LNCaP clone FGC (cell line): ENCODE measurements around the gene CTDP1.

Experiments used
- DNase-seq: peaks from one replicate; pipeline ENCODE4 v3.0.0-alpha.2; 2011; ENCODE audit warnings: low read depth
- H3K4me3 ChIP-seq: 2 replicates; pipeline ENCODE4 v1.5.1; 2011; ENCODE audit warnings: mild to moderate bottlenecking, low read depth, low read length, control low read depth
- TF ChIP-seq, protein P1 (sequence below): IDR thresholded peaks from 2 replicates; pipeline ENCODE4 v1.5.1; 2012; ENCODE audit warnings: mild to moderate bottlenecking; ENCODE audit not compliant: control insufficient read depth, insufficient read depth; ENCODE audit errors: extremely low read depth

CTDP1 gene

DNA sequence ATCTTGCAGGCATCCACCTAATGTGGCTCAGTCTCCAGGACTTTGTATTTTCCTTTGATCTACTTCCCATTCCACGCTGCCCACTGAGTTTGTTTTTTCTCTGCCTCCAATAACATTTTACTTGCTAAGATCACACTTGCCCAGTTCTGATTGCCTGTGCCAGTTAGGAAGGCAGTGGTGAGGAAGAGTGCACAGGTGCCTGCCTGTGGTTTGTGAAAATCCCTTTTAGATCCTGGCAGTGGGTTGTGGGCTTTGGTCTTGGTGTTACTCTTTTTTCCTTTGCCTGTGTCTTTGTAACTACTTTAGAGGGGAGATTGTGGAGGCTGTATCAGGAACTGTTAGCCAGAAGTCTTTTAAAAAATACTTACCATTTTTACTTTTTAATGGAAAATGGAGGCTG is 81.3 kb downstream of the CTDP1 start:
- no peak for DNase-seq
- no peak overlapping the region for H3K4me3 ChIP-seq
- TF ChIP-seq, protein P1, sequence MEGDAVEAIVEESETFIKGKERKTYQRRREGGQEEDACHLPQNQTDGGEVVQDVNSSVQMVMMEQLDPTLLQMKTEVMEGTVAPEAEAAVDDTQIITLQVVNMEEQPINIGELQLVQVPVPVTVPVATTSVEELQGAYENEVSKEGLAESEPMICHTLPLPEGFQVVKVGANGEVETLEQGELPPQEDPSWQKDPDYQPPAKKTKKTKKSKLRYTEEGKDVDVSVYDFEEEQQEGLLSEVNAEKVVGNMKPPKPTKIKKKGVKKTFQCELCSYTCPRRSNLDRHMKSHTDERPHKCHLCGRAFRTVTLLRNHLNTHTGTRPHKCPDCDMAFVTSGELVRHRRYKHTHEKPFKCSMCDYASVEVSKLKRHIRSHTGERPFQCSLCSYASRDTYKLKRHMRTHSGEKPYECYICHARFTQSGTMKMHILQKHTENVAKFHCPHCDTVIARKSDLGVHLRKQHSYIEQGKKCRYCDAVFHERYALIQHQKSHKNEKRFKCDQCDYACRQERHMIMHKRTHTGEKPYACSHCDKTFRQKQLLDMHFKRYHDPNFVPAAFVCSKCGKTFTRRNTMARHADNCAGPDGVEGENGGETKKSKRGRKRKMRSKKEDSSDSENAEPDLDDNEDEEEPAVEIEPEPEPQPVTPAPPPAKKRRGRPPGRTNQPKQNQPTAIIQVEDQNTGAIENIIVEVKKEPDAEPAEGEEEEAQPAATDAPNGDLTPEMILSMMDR, result no peak

DNA sequence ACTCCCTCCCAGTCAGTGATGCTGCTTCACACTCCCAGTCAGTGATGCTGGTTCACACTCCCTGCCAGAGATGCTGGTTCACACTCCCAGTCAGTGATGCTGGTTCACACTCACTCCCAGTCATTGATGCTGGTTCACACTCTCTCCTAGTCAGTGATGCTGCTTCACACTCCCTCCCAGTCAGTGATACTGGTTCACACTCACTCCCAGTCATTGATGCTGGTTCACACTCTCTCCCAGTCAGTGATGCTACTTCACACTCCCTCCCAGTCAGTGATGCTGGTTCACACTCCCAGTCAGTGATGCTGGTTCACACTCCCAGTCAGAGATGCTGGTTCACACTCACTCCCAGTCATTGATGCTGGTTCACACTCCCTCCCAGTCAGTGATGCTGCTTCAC is 83.8 kb downstream of the CTDP1 start:
- TF ChIP-seq, protein P1, result no peak
- H3K4me3 ChIP-seq, result no peak overlapping the region
- DNase-seq, result no peak

DNA sequence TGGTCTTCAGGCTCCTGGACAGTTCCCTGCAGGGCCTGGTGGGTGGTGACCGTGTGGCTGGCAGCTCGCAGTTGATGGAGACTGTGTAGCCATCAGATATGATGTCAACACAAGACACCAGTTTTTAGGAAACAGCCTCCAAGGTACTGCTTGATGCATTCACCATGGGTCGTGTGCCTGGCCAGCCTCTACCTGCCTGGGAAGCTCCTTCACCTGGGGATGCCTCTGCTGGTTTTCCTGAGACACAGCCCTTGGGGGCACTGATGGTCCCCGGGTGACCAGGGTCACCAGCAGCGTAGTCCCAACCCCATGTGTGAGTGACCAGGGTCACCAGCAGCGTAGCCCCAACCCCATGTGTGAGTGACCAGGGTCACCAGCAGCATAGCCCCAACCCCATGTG is 84.5 kb downstream of the CTDP1 start:
- TF ChIP-seq, protein P1, result no peak
- no peak for DNase-seq
- no peak overlapping the region for H3K4me3 ChIP-seq

DNA sequence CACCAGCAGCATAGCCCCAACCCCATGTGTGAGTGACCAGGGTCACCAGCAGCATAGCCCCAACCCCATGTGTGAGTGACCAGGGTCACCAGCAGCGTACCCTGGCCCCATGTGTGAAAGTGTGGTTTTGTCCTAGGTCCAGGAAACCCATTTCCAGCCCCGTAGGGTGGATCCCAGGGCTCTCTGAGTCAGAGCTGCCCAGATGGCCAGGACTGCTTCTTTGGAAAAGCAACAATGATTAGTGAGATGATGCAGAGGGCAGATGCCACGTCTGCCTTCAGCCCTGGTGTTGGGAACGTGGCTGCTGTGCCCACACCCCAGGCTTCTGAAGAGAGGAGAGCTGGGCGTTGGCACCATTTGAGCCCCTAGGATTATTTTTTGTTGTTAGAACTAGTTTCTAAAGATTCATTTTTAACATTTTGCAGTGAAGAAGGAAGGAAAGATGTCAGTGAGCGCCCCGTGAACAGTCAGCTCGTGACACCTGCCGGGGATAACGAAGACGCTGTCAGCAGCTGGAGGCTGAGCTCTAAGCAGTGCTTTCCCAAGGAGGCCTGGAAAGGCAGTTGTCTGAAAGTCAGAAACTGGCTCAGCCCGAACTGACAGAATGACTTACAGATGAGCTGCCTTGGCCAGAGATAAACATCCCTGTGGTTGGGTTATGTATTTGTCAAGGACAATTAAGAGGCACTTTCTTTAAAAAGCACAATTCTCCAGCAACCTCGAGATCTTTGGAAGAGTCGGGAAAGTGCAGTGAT is 86.1 kb downstream of the CTDP1 start:
- DNase-seq, result no peak
- TF ChIP-seq, protein P1, result no peak
- H3K4me3 ChIP-seq, result no peak overlapping the region

DNA sequence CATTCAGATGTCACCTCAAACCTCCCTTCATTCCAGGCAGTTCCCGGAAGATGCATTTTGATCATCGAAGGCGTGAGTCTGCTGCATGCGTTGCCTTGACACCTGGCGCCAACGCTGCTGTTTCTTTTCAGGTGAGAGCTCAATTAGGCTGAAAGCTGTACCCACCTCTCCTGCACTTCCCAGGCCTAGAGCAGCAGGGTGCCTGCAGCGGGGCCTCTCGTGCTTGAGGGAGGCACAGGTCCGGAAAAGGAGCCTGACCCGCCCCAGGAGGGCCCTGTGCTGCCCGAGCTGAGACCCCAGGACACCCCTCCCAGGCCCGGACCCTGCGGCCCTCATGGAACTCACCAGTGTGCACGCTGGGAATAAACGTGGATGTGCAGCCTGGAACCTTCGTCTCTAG is 86.7 kb downstream of the CTDP1 start:
- TF ChIP-seq, protein P1, result no peak
- DNase-seq, result no peak
- H3K4me3 ChIP-seq, result no peak overlapping the region

DNA sequence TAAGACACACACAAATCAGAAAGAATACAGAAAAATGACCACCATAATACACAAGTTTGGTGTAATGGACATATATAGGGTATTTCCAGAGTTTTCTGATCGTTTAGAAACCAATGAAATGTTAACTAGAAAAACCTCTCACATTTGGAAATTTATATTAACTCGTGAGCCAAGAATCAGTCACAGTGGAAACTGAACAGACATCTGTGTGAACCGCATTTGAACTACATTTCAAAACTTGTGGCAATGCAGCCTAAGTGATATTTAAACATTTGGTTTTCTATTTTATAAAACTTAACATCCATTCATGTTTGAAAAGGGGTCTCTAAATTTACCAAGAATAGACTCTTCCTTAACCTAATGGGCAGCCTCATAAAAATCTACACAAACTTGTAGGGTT is 89.1 kb downstream of the CTDP1 start:
- DNase-seq, result no peak
- H3K4me3 ChIP-seq, result no peak overlapping the region

More for the DNA sequence above, 89.1 kb downstream of the CTDP1 start:
- TF ChIP-seq, protein P1, result no peak
